ENCODE data around the gene TMC6. TPM values are rescaled to one million over a fixed set of nuclear protein-coding genes. Genes with fewer than 3 reads are reported as not detected.
"Not testable (repeated sequence)": the region's sequence is repeated elsewhere in the genome, so short reads cannot be mapped to it uniquely, and the experiment has no call there.

Gene TMC6
- total RNA-seq, 1 donor from 2014 or later = 6.9 TPM

DNA sequence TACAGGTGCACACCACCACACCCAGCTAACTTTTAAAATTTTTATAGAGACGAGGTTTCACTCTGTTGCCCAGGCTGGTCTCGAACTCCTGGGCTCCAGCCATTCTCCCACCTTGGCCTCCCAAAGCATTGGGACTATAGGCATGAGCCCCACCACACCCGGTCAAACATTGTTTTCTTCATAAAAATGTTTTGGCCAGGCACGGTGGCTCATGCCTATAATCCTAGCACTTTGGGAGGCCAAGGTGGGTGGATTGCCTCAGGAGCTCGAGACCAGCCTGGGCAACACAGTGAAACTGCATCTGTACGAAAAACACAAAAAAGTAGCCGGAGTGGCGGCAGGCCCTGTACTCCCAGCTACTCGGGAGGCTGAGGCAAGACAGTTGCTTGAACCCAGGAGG is 12.1 kb downstream of the TMC6 start:
- Histone ChIP-seq H3K27me3 (no peaks in the 10 kb centered on the region), H3K36me3 (no peaks in the 10 kb centered on the region), H4K20me1 (ENCODE audit: low read depth) (no peaks in the 10 kb centered on the region), H3K4me1 (no peaks in the 10 kb centered on the region), H3F3A (ENCODE audit: low read depth) (no peaks in the 10 kb centered on the region), H3K27ac (no peak overlapping the region), H3K9me3 (ENCODE audit: low read depth) (no peaks in the 10 kb centered on the region), H3K4me3 (no peak overlapping the region), H2AFZ (replicated peaks) (no peak overlapping the region), H3K9ac (no peak overlapping the region), H3K4me2 (no peak overlapping the region), H3K79me2 (ENCODE audit: low read depth) (no peaks in the 10 kb centered on the region)
- no peak overlapping the region for H3K4me3 Mint-ChIP-seq
- H3K36me3 Mint-ChIP-seq = no peaks in the 10 kb centered on the region
- TF ChIP-seq EZH2phosphoT487 (IDR thresholded peaks at IDR 0.05) (no peak), EZH2 (IDR thresholded peaks at IDR 0.05) (no peak)
- TF ChIP-seq, protein P1, sequence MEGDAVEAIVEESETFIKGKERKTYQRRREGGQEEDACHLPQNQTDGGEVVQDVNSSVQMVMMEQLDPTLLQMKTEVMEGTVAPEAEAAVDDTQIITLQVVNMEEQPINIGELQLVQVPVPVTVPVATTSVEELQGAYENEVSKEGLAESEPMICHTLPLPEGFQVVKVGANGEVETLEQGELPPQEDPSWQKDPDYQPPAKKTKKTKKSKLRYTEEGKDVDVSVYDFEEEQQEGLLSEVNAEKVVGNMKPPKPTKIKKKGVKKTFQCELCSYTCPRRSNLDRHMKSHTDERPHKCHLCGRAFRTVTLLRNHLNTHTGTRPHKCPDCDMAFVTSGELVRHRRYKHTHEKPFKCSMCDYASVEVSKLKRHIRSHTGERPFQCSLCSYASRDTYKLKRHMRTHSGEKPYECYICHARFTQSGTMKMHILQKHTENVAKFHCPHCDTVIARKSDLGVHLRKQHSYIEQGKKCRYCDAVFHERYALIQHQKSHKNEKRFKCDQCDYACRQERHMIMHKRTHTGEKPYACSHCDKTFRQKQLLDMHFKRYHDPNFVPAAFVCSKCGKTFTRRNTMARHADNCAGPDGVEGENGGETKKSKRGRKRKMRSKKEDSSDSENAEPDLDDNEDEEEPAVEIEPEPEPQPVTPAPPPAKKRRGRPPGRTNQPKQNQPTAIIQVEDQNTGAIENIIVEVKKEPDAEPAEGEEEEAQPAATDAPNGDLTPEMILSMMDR (IDR thresholded peaks at IDR 0.05) = no peak
- no peak overlapping the region for H3K27ac Mint-ChIP-seq
- no peaks in the 10 kb centered on the region for H3K9me3 Mint-ChIP-seq
- peaks cover 3% of the 10 kb centered on the region for H3K27me3 Mint-ChIP-seq (ENCODE audit: insufficient read depth, low read depth)
- no peaks in the 10 kb centered on the region for H3K4me1 Mint-ChIP-seq
- no peak for DNase-seq (ENCODE audit: low spot score)

GRCh38 chr17:78115803-78116202 is 12.8 kb downstream of the TMC6 start:
- H3K4me3 Mint-ChIP-seq; H4K20me1 ChIP-seq (ENCODE audit: low read depth); H3K36me3 ChIP-seq; H3K9me3 ChIP-seq (ENCODE audit: low read depth); H3K4me3 ChIP-seq; H2AFZ ChIP-seq (replicated peaks); H3F3A ChIP-seq (ENCODE audit: low read depth); H3K4me1 Mint-ChIP-seq; H3K79me2 ChIP-seq (ENCODE audit: low read depth); H3K27ac ChIP-seq; DNase-seq (ENCODE audit: low spot score); H3K9me3 Mint-ChIP-seq; H3K9ac ChIP-seq; H3K4me2 ChIP-seq; H3K27me3 ChIP-seq; H3K4me1 ChIP-seq; H3K27ac Mint-ChIP-seq; H3K27me3 Mint-ChIP-seq (ENCODE audit: insufficient read depth, low read depth); H3K36me3 Mint-ChIP-seq: not testable (repeated sequence)

DNA sequence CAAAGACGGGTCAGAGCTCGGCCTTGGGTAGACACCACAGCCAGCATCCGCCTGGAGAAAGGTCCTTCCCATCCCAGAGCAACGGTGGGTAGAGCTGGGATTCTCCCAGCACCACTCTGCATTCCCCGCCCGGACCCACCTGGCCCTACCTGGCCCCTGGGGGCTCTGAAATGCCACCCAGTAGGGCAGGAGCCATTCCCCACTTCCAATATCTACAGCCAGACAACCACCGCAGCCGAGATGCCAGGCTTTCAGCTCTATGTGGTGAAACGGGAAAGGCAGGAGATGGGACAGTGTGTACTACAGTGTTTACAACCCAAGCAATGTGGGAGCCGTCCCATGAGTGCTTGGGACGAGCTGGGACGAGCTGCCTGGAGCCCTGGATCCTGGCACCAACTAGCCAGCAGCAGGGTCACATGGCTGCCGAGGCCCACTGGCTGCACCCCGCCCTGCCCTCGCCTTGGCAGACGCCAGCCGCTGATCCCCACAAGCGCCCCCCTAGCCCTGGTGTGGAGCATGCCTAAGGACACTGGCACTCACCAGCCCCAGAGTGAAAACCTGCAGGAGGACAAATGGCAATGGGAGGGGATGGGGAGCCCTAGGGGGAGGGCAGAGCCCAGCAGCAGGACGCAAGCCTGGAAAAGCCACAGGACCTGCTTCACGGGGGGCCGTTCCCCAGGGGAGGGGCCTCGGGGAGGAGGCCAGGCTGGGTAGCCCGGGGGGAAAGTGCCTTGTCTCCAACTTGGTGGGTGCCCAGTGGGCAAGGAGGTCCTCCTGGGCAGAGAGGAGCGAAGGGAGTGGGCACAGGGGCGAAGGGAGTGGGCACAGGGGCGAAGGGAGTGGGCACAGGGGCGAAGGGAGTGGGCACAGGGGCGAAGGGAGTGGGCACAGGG is 13.5 kb downstream of the TMC6 start:
- H3K4me3 Mint-ChIP-seq = no peak overlapping the region

More for the DNA sequence above, 13.5 kb downstream of the TMC6 start:
- H3K4me1 Mint-ChIP-seq = no peaks in the 10 kb centered on the region
- no peaks in the 10 kb centered on the region for H3K79me2 ChIP-seq (ENCODE audit: low read depth)
- no peaks in the 10 kb centered on the region for H3F3A ChIP-seq (ENCODE audit: low read depth)
- H3K4me1 ChIP-seq = no peaks in the 10 kb centered on the region
- DNase-seq (ENCODE audit: low spot score) = no peak
- no peaks in the 10 kb centered on the region for H3K27me3 ChIP-seq
- H3K4me2 ChIP-seq = no peak overlapping the region
- no peak overlapping the region for H3K27ac ChIP-seq
- peaks cover 4% of the 10 kb centered on the region for H3K27me3 Mint-ChIP-seq (ENCODE audit: insufficient read depth, low read depth)
- no peak overlapping the region for H3K9ac ChIP-seq
- H3K36me3 Mint-ChIP-seq = no peaks in the 10 kb centered on the region
- no peak overlapping the region for H3K4me3 ChIP-seq
- TF ChIP-seq, protein P1 (IDR thresholded peaks at IDR 0.05) = no peak
- TF ChIP-seq EZH2 (IDR thresholded peaks at IDR 0.05) (no peak), EZH2phosphoT487 (IDR thresholded peaks at IDR 0.05) (no peak)
- H4K20me1 ChIP-seq (ENCODE audit: low read depth) = no peaks in the 10 kb centered on the region
- no peak overlapping the region for H3K27ac Mint-ChIP-seq
- H2AFZ ChIP-seq (replicated peaks) = no peak overlapping the region
- H3K36me3 ChIP-seq = no peaks in the 10 kb centered on the region
- H3K9me3 Mint-ChIP-seq = no peaks in the 10 kb centered on the region
- H3K9me3 ChIP-seq (ENCODE audit: low read depth) = no peaks in the 10 kb centered on the region

Measured in neural progenitor cell (in vitro differentiated cells).